Measurements from ENCODE around the gene SELPLG.
A peak's percentile ranks its signal among the peaks of the same experiment; 100 is the strongest.
"Not testable (repeated sequence)": the region's sequence is repeated elsewhere in the genome, so short reads cannot be mapped to it uniquely, and the experiment has no call there.

The SELPLG gene

GRCh38 chr12:108655812-108656175 lies 22.1 kb upstream of the SELPLG start:
- DNase-seq (ENCODE audit: low spot score), result not testable (repeated sequence)

GRCh38 chr12:108654622-108655021 lies 20.9 kb upstream of the SELPLG start:
- DNase-seq (ENCODE audit: low spot score), result not testable (repeated sequence)

GRCh38 chr12:108653922-108654321 lies 20.2 kb upstream of the SELPLG start:
- no peak for DNase-seq (ENCODE audit: low spot score)

GRCh38 chr12:108653082-108653516 lies 19.4 kb upstream of the SELPLG start:
- no peak for DNase-seq (ENCODE audit: low spot score)

- DNase-seq (ENCODE audit: low spot score), result no peak
Measured at GRCh38 chr12:108650083-108650482, 16.4 kb upstream of the SELPLG start.

GRCh38 chr12:108649669-108650068 lies 16.0 kb upstream of the SELPLG start:
- no peak for DNase-seq (ENCODE audit: low spot score)

GRCh38 chr12:108649126-108649525 lies 15.4 kb upstream of the SELPLG start:
- DNase-seq (ENCODE audit: low spot score), result no peak

- no peak for DNase-seq (ENCODE audit: low spot score)
Measured at GRCh38 chr12:108648371-108648770, 14.7 kb upstream of the SELPLG start.

- DNase-seq (ENCODE audit: low spot score), result no peak
Measured at GRCh38 chr12:108647585-108648287, 14.0 kb upstream of the SELPLG start.

GRCh38 chr12:108646600-108647579 lies 13.2 kb upstream of the SELPLG start:
- no peak for DNase-seq (ENCODE audit: low spot score)

GRCh38 chr12:108645686-108646599 lies 12.2 kb upstream of the SELPLG start:
- no peak for DNase-seq (ENCODE audit: low spot score)

- no peak for DNase-seq (ENCODE audit: low spot score)
Measured at GRCh38 chr12:108644811-108645120, 11.1 kb upstream of the SELPLG start.

GRCh38 chr12:108643941-108644810 lies 10.5 kb upstream of the SELPLG start:
- no peak for DNase-seq (ENCODE audit: low spot score)

GRCh38 chr12:108642899-108643654 lies 9.4 kb upstream of the SELPLG start:
- DNase-seq (ENCODE audit: low spot score), result no peak

GRCh38 chr12:108642269-108642870 lies 8.7 kb upstream of the SELPLG start:
- peak; percentile 45 for DNase-seq (ENCODE audit: low spot score)

GRCh38 chr12:108641446-108642268 lies 8.0 kb upstream of the SELPLG start:
- peak; percentile 30 for DNase-seq (ENCODE audit: low spot score)

GRCh38 chr12:108640802-108641445 lies 7.2 kb upstream of the SELPLG start:
- DNase-seq (ENCODE audit: low spot score), result no peak

- no peak for DNase-seq (ENCODE audit: low spot score)
Measured at GRCh38 chr12:108638997-108639822, 5.5 kb upstream of the SELPLG start.
